Endothelial cell of umbilical vein (primary cell): ENCODE results near the gene NDUFV1. TPM values are rescaled to one million over a fixed set of nuclear protein-coding genes. Genes with fewer than 3 reads are reported as not detected.

Experiments
- BruUV-seq: library from RNA; stranded (reverse); fragments of 400-500 nt; replicated peaks from 2 replicates; lab custom pipeline; 2021; lab: Mats Ljungman, UMichigan
- CTCF ChIA-PET: fragments of 300-600, 350-600 bp; sonication (Branson Sonifier 250); formaldehyde crosslinking; loops from one replicate; lab custom pipeline; 2021; ENCODE audit warnings: antibody characterized with exemption, inconsistent platforms; lab: Charles Lee
- POLR2A ChIA-PET: fragments of 300-600, 350-600 bp; sonication (Branson Sonifier 250); formaldehyde crosslinking; loops from one replicate; lab custom pipeline; 2021; ENCODE audit warnings: antibody characterized with exemption, inconsistent platforms; lab: Charles Lee
- DNase-seq: peaks from one replicate; pipeline ENCODE4 v3.0.0-alpha.2; 2011; ENCODE audit warnings: low read depth, low spot score
- FAIRE-seq: peaks from 2 replicates; lab custom pipeline; 2011; peaks lifted over from hg19 to GRCh38; lab: Jason Lieb, UNC
- H2AFZ ChIP-seq: 2 replicates; pipeline ENCODE4 v1.6.0; 2012; ENCODE audit warnings: low read depth, low read length, control low read depth, inconsistent platforms
- H3K27ac ChIP-seq: 2 replicates; pipeline ENCODE4 v1.5.1; 2011; ENCODE audit warnings: low read depth, mild to moderate bottlenecking, control low read depth, low read length, moderate library complexity; ENCODE audit not compliant: insufficient read depth
- H3K27me3 ChIP-seq, 2 experiments: 2 replicates each; pipeline versions ENCODE4 v1.6.0 to v1.6.1; 2011; ENCODE audit warnings: low read length in 2 of 2, mixed read lengths in 1 of 2; ENCODE audit not compliant: control insufficient read depth in 2 of 2, insufficient read depth in 2 of 2
- H3K36me3 ChIP-seq, 2 experiments: 2 replicates in 1 of 2; 3 replicates in 1 of 2; pipeline ENCODE4 v1.5.1; 2011; ENCODE audit warnings: low read length in 2 of 2, mild to moderate bottlenecking in 1 of 2, moderate library complexity in 1 of 2; ENCODE audit not compliant: control insufficient read depth in 2 of 2, insufficient read depth in 2 of 2; ENCODE audit errors: extremely low read depth in 1 of 2
- H3K4me1 ChIP-seq: 3 replicates; pipeline ENCODE4 v1.5.1; 2011; ENCODE audit warnings: mild to moderate bottlenecking, low read length; ENCODE audit not compliant: control insufficient read depth, insufficient read depth; ENCODE audit errors: extremely low read depth
- H3K4me2 ChIP-seq: 2 replicates; pipeline ENCODE4 v1.6.1; 2011; ENCODE audit warnings: low read length, control low read depth, mixed read lengths; ENCODE audit not compliant: insufficient read depth
- H3K4me3 ChIP-seq, 3 experiments: fragments of 200-600 bp in 1 of 3; sonication (generic), shearing (Covaris generic) in 1 of 3; replicated peaks in 1 of 3; 2 replicates each; pipeline ENCODE4 v1.5.1; 2011 to 2016; ENCODE audit warnings: control low read depth in 3 of 3, low read length in 3 of 3, mild to moderate bottlenecking in 2 of 3, inconsistent platforms in 1 of 3, low read depth in 1 of 3, moderate library complexity in 1 of 3; ENCODE audit not compliant: insufficient read depth in 1 of 3
- H3K79me2 ChIP-seq: 2 replicates; pipeline ENCODE4 v1.6.0; 2012; ENCODE audit warnings: low read length, inconsistent platforms; ENCODE audit not compliant: control insufficient read depth, insufficient read depth
- H3K9ac ChIP-seq: replicated peaks from 2 replicates; pipeline ENCODE3; 2011; ENCODE audit warnings: low read length, control low read depth; ENCODE audit not compliant: insufficient read depth; ENCODE audit errors: extremely low read depth
- H3K9me1 ChIP-seq: replicated peaks from 3 replicates; pipeline ENCODE4 v1.6.0; 2011; ENCODE audit warnings: mild to moderate bottlenecking, low read length; ENCODE audit not compliant: control insufficient read depth, insufficient read depth; ENCODE audit errors: extremely low read depth
- H3K9me3 ChIP-seq: replicated peaks from 2 replicates; pipeline ENCODE4 v1.5.1; 2012; ENCODE audit warnings: low read length, inconsistent platforms; ENCODE audit not compliant: control insufficient read depth, insufficient read depth
- H4K20me1 ChIP-seq: replicated peaks from 2 replicates; pipeline ENCODE3; 2011; ENCODE audit warnings: mild to moderate bottlenecking, low read length; ENCODE audit not compliant: control insufficient read depth, insufficient read depth; ENCODE audit errors: extremely low read depth
- CTCF ChIP-seq, 2 donors: IDR thresholded peaks; 1 replicate in 1 of 2; 2 replicates in 1 of 2; pipeline ENCODE4 v1.5.1; 2011; ENCODE audit warnings: low read length in 2 of 2, mild to moderate bottlenecking in 2 of 2, moderate library complexity in 2 of 2, control low read depth in 1 of 2, inconsistent platforms in 1 of 2, low read depth in 1 of 2; ENCODE audit not compliant: insufficient read depth in 1 of 2; ENCODE audit errors: extremely low read depth in 1 of 2
- EZH2 ChIP-seq: IDR thresholded peaks from 2 replicates; pipeline ENCODE4 v1.6.1; 2012; ENCODE audit warnings: borderline replicate concordance, low read depth, mild to moderate bottlenecking, moderate library complexity, low read length, inconsistent platforms; ENCODE audit not compliant: severe bottlenecking
- FOS ChIP-seq: IDR thresholded peaks from 2 replicates; pipeline ENCODE4 v1.6.1; 2011; ENCODE audit warnings: mild to moderate bottlenecking, low read length, moderate library complexity, borderline replicate concordance; ENCODE audit not compliant: insufficient read depth
- GATA2 ChIP-seq: IDR thresholded peaks from 2 replicates; pipeline ENCODE4 v1.7.0; 2011; ENCODE audit warnings: low read depth, mild to moderate bottlenecking, moderate library complexity, mixed read lengths, low read length; ENCODE audit not compliant: insufficient read length, insufficient read depth
- MAX ChIP-seq: IDR thresholded peaks from 2 replicates; pipeline ENCODE4 v1.6.1; 2011; ENCODE audit not compliant: insufficient read depth, insufficient read length
- MYC ChIP-seq: IDR thresholded peaks from one replicate; pipeline ENCODE4 v1.6.1; 2011; ENCODE audit warnings: mild to moderate bottlenecking, low read depth, low read length
- POLR2A ChIP-seq: IDR thresholded peaks from 2 replicates; pipeline ENCODE4 v1.6.1; 2012; ENCODE audit warnings: low read depth, mild to moderate bottlenecking, control low read depth, low read length
- POLR2AphosphoS5 ChIP-seq: IDR thresholded peaks from 2 replicates; pipeline ENCODE4 v1.6.1; 2012; ENCODE audit warnings: low read depth, mild to moderate bottlenecking, control low read depth, low read length, moderate library complexity; ENCODE audit not compliant: insufficient read depth
- dilution Hi-C: fragments of 300-500 bp; cut with MboI; formaldehyde crosslinking; loops from one replicate; pipeline ENCODE4 v1.15.0; 2019; ENCODE audit warnings: low sequenced_read_pairs; ENCODE audit not compliant: extremely low pct_ligation_motif_present
- intact Hi-C: fragments of 100-400 bp; cut with micrococcal nuclease; formaldehyde crosslinking; loops from one replicate; pipeline ENCODE4 v1.10.0; 2022
- polyA plus RNA-seq, 4 experiments: library from polyadenylated mRNA; depleted of rRNA in 3 of 4; stranded (reverse) in 3 of 4; unstranded in 1 of 4; fragments of >200 nt; gene quantifications; 2 replicates each; pipeline versions ENCODE4 v1.2.1 to v1.2.3, GENCODE V29; 2011 to 2012; ENCODE audit warnings: missing spikeins in 1 of 4
- total RNA-seq: library from RNA; stranded (reverse); gene quantifications from 2 replicates; pipeline ENCODE4 v1.2.3, GENCODE V29; 2021

The NDUFV1 gene
- total and polyA plus RNA-seq, 2 donors (not counting 3 experiments of a cell fraction or from before 2014, with no cell fraction given) = 191 to 203 TPM

- Histone ChIP-seq H3K79me2 (peaks cover 11% of the 10 kb centered on the region), H3K4me3 (no peak overlapping the region), H3K27me3 (peaks cover 5 to 10% of the 10 kb centered on the region in 2 experiments), H2AFZ (peak overlapping the region; percentile 33), H3K9ac (no peak overlapping the region), H3K27ac (no peak overlapping the region), H4K20me1 (no peaks in the 10 kb centered on the region), H3K9me3 (no peaks in the 10 kb centered on the region), H3K4me2 (no peak overlapping the region), H3K4me1 (peaks cover 6% of the 10 kb centered on the region), H3K36me3 (peaks cover 3 to 9% of the 10 kb centered on the region in 2 experiments), H3K9me1 (no peaks in the 10 kb centered on the region)
- TF ChIP-seq FOS (no peak), MAX (no peak), EZH2 (no peak), POLR2A (no peak), POLR2AphosphoS5 (no peak), CTCF (IDR thresholded peaks at IDR 0.05; ENCODE audit: extremely low read depth in 1 of 2, insufficient read depth in 1 of 2, low read depth in 1 of 2, low read length in 2 of 2) (no peak), GATA2 (no peak), MYC (no peak)
- ChIA-PET CTCF (interaction anchor here (1.2 to 1.6 kb wide), 2 partner anchors 9 to 33 kb away, joined by 3 to 5 read pairs; no protein-coding TSS in a partner anchor), POLR2A (no interaction called here)
- DNase-seq (no peak), FAIRE-seq (no peak)
- BruUV-seq = no TSS peak
- dilution Hi-C loops (no loop called here), intact Hi-C loops (loop anchor here (1.0 to 2.0 kb wide), 4 partner anchors 22 to 97 kb away; partner anchors contain the start of genes CDK2AP2, GSTP1 and NUDT8)
Observed at GRCh38 chr11:67605231-67606011, 1.3 kb upstream of the NDUFV1 start.
